Upper lobe of left lung (tissue), 6 donors: ENCODE measurements around the gene MEGF11. TPM values are rescaled to one million over a fixed set of nuclear protein-coding genes. Genes with fewer than 3 reads are reported as not detected.

ENCODE experiments used
- ATAC-seq, 2 donors: fragments of 200-7000 bp; cut with Tn5 transposase; one replicate each; pipeline ENCODE4 v1.9.1; 2022; ENCODE audit warnings: mild to moderate bottlenecking in 2 of 2, moderate library complexity in 2 of 2; ENCODE audit not compliant: low FRiP score in 2 of 2
- DNase-seq, 2 donors: peaks; one replicate each; pipeline ENCODE4 v3.0.0-alpha.2; 2019 to 2020
- H3K27ac ChIP-seq, 4 donors: fragments of 200-600 bp; sonication (generic); one replicate each; pipeline ENCODE4 v1.5.1; 2016 to 2019
- H3K27me3 ChIP-seq, 4 donors: fragments of 200-600 bp; sonication (generic); one replicate each; pipeline ENCODE4 v1.5.1; 2017 to 2019
- H3K36me3 ChIP-seq, 4 donors: fragments of 200-600 bp; sonication (generic); one replicate each; pipeline ENCODE4 v1.5.1; 2016 to 2019
- H3K4me1 ChIP-seq, 4 donors: fragments of 200-600 bp; sonication (generic); one replicate each; pipeline ENCODE4 v1.5.1; 2018 to 2019
- H3K4me3 ChIP-seq, 4 donors: fragments of 200-600 bp; sonication (generic); one replicate each; pipeline ENCODE4 v1.5.1; 2017 to 2019; ENCODE audit warnings: mild to moderate bottlenecking in 2 of 4, moderate library complexity in 1 of 4
- H3K9me3 ChIP-seq, 4 donors: fragments of 200-600 bp; sonication (generic); one replicate each; pipeline ENCODE4 v1.5.1; 2018 to 2019
- CTCF ChIP-seq, 6 experiments: fragments of 450-650 bp in 4 of 6; fragments of 200-600 bp in 2 of 6; sonication (generic) in 2 of 6; IDR thresholded peaks; one replicate each; pipeline ENCODE4 v1.5.1; 2016 to 2019; ENCODE audit warnings: antibody characterized with exemption in 6 of 6
- EP300 ChIP-seq, 4 donors: sonication (generic); formaldehyde crosslinking; IDR thresholded peaks; one replicate each; pipeline ENCODE4 v1.5.1; 2017; ENCODE audit warnings: antibody characterized with exemption in 4 of 4, control low read depth in 2 of 4
- POLR2A ChIP-seq, 4 donors: fragments of 450-650 bp; IDR thresholded peaks; one replicate each; pipeline ENCODE4 v1.5.1; 2016 to 2017; ENCODE audit warnings: antibody characterized with exemption in 4 of 4, mild to moderate bottlenecking in 2 of 4
- POLR2AphosphoS5 ChIP-seq, 2 donors: sonication (generic); formaldehyde crosslinking; IDR thresholded peaks; one replicate each; pipeline ENCODE4 v1.5.1; 2017; ENCODE audit warnings: antibody characterized with exemption in 2 of 2
- WGBS, 2 donors: methylation state at CpG; one replicate each; pipeline ENCODE4 v1.1.5; 2017 to 2018; 5-methylcytosine and 5-hydroxymethylcytosine counted together
- total RNA-seq, 6 donors: library from RNA; depleted of rRNA in 4 of 6; stranded (reverse); fragments of >200 nt in 4 of 6; gene quantifications; one replicate each; pipeline versions ENCODE4 v1.1.0 to v1.2.1, GENCODE V29; 2016 to 2021
- donor health status: DM: no; HTN: no; CAD: no; lungs with moderate emphysema.
- donor health status: DM: no; HTN: yes; CAD: no; lungs with severe emphysema.

Gene MEGF11
- total RNA-seq, 6 donors from 2014 or later, result 1.5 to 4.0 (median 3.5) TPM; not detected in 3

DNA sequence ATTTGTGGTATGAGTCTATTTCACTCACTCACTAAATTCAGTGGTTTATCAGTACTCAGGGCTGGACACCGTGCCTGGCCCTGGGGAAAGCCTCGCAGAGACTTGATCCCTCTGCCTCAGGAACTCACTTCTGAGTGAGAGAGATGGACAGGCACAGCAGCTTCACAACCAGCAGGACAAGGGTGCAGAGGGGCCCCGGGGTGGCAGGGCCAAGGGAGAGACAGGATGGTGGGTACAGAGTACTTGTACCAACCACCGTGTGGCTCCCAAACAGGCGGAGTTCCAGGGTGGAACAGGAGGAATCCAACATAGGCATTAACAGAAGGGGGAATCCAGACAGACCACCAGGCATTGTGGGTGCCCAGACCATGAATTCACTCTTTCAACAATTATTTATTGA is 143.7 kb downstream of the MEGF11 start:
- ATAC-seq, result no peak
- WGBS, 2 donors, result 72 to 83% methylated on average over 5 of the region's 5 CpGs
- no peaks in the 10 kb centered on the region for H3K9me3 ChIP-seq
- TF ChIP-seq CTCF (IDR thresholded peaks at IDR 0.05) (no peak), EP300 (IDR thresholded peaks at IDR 0.05) (no peak), POLR2AphosphoS5 (IDR thresholded peaks at IDR 0.05) (no peak), POLR2A (IDR thresholded peaks at IDR 0.05) (no peak)
- H3K27me3 ChIP-seq, result no peaks in the 10 kb centered on the region
- H3K36me3 ChIP-seq, result no peaks in the 10 kb centered on the region
- no peak overlapping the region for H3K4me3 ChIP-seq
- no peak overlapping the region for H3K27ac ChIP-seq
- no peak for DNase-seq
- no peaks in the 10 kb centered on the region for H3K4me1 ChIP-seq

GRCh38 chr15:66108483-66109265 is 144.9 kb downstream of the MEGF11 start:
- Histone ChIP-seq H3K27me3 (no peaks in the 10 kb centered on the region), H3K4me1 (no peaks in the 10 kb centered on the region), H3K36me3 (no peaks in the 10 kb centered on the region), H3K4me3 (no peak overlapping the region), H3K27ac (no peak overlapping the region), H3K9me3 (no peaks in the 10 kb centered on the region)
- WGBS, 2 donors, result 75 to 76% methylated on average over 8 to 16 of the region's 16 CpGs
- ATAC-seq, result peak in 1 of 2 donors; percentile 33
- TF ChIP-seq CTCF (IDR thresholded peaks at IDR 0.05), result no peak
- TF ChIP-seq POLR2A (IDR thresholded peaks at IDR 0.05), result no peak
- TF ChIP-seq EP300 (IDR thresholded peaks at IDR 0.05), result no peak
- no peak for TF ChIP-seq POLR2AphosphoS5 (IDR thresholded peaks at IDR 0.05)
- no peak for DNase-seq

- H3K4me3 ChIP-seq, result no peak overlapping the region
- ATAC-seq (no peak), DNase-seq (no peak)
- H3K9me3 ChIP-seq, result no peaks in the 10 kb centered on the region
- WGBS, 2 donors, result 70% methylated on average over 7 of the region's 7 CpGs; no CpG with 5 or more reads in 1 of the 2 donors
- H3K4me1 ChIP-seq, result no peaks in the 10 kb centered on the region
- no peaks in the 10 kb centered on the region for H3K27me3 ChIP-seq
- H3K27ac ChIP-seq, result no peak overlapping the region
- TF ChIP-seq CTCF (IDR thresholded peaks at IDR 0.05), result no peak
- TF ChIP-seq POLR2A (IDR thresholded peaks at IDR 0.05), result no peak
- TF ChIP-seq POLR2AphosphoS5 (IDR thresholded peaks at IDR 0.05), result no peak
- no peak for TF ChIP-seq EP300 (IDR thresholded peaks at IDR 0.05)
- H3K36me3 ChIP-seq, result no peaks in the 10 kb centered on the region
Observed at GRCh38 chr15:66107070-66107469, 146.5 kb downstream of the MEGF11 start.

- H3K4me3 ChIP-seq, result no peak overlapping the region
- ATAC-seq, result no peak
- TF ChIP-seq CTCF (IDR thresholded peaks at IDR 0.05) (no peak), POLR2AphosphoS5 (IDR thresholded peaks at IDR 0.05) (no peak), EP300 (IDR thresholded peaks at IDR 0.05) (no peak), POLR2A (IDR thresholded peaks at IDR 0.05) (no peak)
Observed at GRCh38 chr15:66105286-66106265, 148.0 kb downstream of the MEGF11 start.

More at GRCh38 chr15:66105286-66106265, 148.0 kb downstream of the MEGF11 start:
- H3K4me1 ChIP-seq, result no peaks in the 10 kb centered on the region
- H3K27ac ChIP-seq, result no peak overlapping the region
- 88 to 91% methylated on average over 9 of the region's 9 CpGs for WGBS, 2 donors
- no peak for DNase-seq
- H3K36me3 ChIP-seq, result no peaks in the 10 kb centered on the region
- H3K27me3 ChIP-seq, result no peaks in the 10 kb centered on the region
- H3K9me3 ChIP-seq, result no peaks in the 10 kb centered on the region
